ENCODE data around the gene NEU1. TPM values are rescaled to one million over a fixed set of nuclear protein-coding genes. Genes with fewer than 3 reads are reported as not detected.

The NEU1 gene
- polyA plus RNA-seq, 2 of the 4 experiments (the other 2 are of a cell fraction): 15.8 to 19.2 TPM

DNA sequence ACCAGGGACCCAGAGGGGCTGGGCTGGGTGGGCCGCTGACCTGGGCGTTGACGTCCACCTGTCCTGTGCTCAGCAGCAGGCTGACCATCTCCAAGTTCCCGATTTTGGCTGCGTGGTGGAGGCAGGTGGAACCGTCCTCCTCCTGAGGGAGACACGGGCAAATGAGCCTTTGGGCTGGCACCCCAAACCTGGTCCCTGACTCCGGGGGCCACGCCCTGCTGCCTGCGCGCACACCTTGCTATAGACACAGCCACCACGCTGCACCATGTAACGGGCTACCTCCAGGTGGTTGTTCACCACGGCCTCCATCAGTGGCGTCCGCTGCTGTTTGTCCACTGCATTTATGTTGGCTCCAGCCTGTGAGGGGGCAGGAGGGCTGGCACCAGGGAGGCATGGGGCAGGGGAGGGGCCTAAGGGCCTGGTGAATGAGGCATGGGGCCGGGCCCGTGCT lies 23.9 kb upstream of the NEU1 start:
- no peak overlapping the region for H3K27ac ChIP-seq
- WGBS (ENCODE audit: missing lambda C conversion rate): 88% methylated on average over 8 of the region's 18 CpGs
- POLR2A ChIA-PET: no interaction called here
- FAIRE-seq: no peak
- DNase-seq (ENCODE audit: low read depth in 1 of 2, low spot score in 1 of 2): no peak
- ATAC-seq: no peak
- no peak overlapping the region for H3K4me2 ChIP-seq
- CTCF ChIA-PET: interaction anchor here (1.4 kb wide), 1 partner anchor 11 kb away, joined by 5 read pairs; no protein-coding TSS in a partner anchor
- no peaks in the 10 kb centered on the region for H3K4me1 ChIP-seq
- no peak overlapping the region for H3K4me3 ChIP-seq
- TF ChIP-seq MYC (IDR thresholded peaks at IDR 0.05; ENCODE audit: borderline replicate concordance, low read length): no peak
- TF ChIP-seq HOXB13 (CRISPR knock-in tag; IDR thresholded peaks at IDR 0.05; ENCODE audit: low read depth): no peak
- TF ChIP-seq TP53 (CRISPR knock-in tag; IDR thresholded peaks at IDR 0.05): no peak
- TF ChIP-seq NR3C1 (IDR thresholded peaks at IDR 0.05): no peak
- no peak for TF ChIP-seq RCOR1 (IDR thresholded peaks at IDR 0.05; ENCODE audit: low read depth, low read length)
- no peak for TF ChIP-seq POLR2A (IDR thresholded peaks at IDR 0.05; ENCODE audit: low read length)
- TF ChIP-seq ESRRA (IDR thresholded peaks at IDR 0.05; ENCODE audit: borderline replicate concordance, low read length): no peak
- TF ChIP-seq, protein P1, sequence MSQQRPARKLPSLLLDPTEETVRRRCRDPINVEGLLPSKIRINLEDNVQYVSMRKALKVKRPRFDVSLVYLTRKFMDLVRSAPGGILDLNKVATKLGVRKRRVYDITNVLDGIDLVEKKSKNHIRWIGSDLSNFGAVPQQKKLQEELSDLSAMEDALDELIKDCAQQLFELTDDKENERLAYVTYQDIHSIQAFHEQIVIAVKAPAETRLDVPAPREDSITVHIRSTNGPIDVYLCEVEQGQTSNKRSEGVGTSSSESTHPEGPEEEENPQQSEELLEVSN (IDR thresholded peaks at IDR 0.05; ENCODE audit: borderline replicate concordance, low read depth): no peak
- TF ChIP-seq HEYL (CRISPR knock-in tag; IDR thresholded peaks at IDR 0.05): no peak
- TF ChIP-seq RAD21 (conservative IDR thresholded peaks at IDR 0.05 in 1 of 2, IDR thresholded peaks at IDR 0.05 in 1 of 2): no peak
- no peak for TF ChIP-seq HOXA7 (CRISPR knock-in tag; IDR thresholded peaks at IDR 0.05)
- no peaks in the 10 kb centered on the region for H3K9me3 ChIP-seq

DNA sequence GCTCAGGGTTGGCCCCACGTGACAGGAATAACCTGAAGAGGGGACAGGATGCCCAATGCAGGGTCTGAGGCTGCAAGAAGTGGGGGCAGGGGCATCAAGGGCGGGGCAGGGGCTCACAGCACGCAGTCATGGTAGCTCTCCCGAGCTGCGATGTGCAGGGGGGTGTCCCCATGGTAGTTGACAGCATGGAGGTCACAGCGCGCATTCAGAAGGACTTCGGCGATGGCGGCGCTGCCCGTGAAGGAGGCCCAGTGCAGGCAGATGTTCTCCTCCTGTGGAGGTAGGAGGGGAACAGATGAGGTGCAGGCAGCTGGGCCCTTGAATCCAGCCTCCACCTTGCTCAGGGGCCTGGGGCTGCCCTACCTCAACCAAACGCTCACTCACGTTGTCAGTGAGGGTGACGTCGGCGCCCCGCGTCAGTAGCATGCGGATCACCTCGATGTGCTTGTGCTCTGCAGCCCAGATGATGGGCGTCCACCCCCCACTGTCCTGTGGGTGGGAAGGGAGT lies 22.0 kb upstream of the NEU1 start:
- ATAC-seq (no peak), DNase-seq (ENCODE audit: low read depth in 1 of 2, low spot score in 1 of 2) (no peak), FAIRE-seq (no peak)
- no peaks in the 10 kb centered on the region for H3K9me3 ChIP-seq
- CTCF ChIA-PET: interaction anchor here (1.4 to 1.8 kb wide), 2 partner anchors 13 to 67 kb away, joined by 6 to 12 read pairs; partner anchors contain the start of gene EHMT2
- no peak overlapping the region for H3K4me2 ChIP-seq
- WGBS (ENCODE audit: missing lambda C conversion rate): 99% methylated on average over 15 of the region's 22 CpGs
- H3K4me3 ChIP-seq: no peak overlapping the region
- no peaks in the 10 kb centered on the region for H3K4me1 ChIP-seq
- TF ChIP-seq NFE2L2 (conservative IDR thresholded peaks at IDR 0.05; ENCODE audit: low read length): no peak
- TF ChIP-seq HOXB5 (CRISPR knock-in tag; IDR thresholded peaks at IDR 0.05): no peak
- TF ChIP-seq, protein P2, sequence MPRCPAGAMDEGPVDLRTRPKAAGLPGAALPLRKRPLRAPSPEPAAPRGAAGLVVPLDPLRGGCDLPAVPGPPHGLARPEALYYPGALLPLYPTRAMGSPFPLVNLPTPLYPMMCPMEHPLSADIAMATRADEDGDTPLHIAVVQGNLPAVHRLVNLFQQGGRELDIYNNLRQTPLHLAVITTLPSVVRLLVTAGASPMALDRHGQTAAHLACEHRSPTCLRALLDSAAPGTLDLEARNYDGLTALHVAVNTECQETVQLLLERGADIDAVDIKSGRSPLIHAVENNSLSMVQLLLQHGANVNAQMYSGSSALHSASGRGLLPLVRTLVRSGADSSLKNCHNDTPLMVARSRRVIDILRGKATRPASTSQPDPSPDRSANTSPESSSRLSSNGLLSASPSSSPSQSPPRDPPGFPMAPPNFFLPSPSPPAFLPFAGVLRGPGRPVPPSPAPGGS (IDR thresholded peaks at IDR 0.05): no peak
- no peak for TF ChIP-seq JUNB (IDR thresholded peaks at IDR 0.05)
- no peak for TF ChIP-seq MYC (IDR thresholded peaks at IDR 0.05; ENCODE audit: borderline replicate concordance, low read length)
- TF ChIP-seq, protein P1 (IDR thresholded peaks at IDR 0.05; ENCODE audit: borderline replicate concordance, low read depth): no peak
- no peak for TF ChIP-seq RFX5 (IDR thresholded peaks at IDR 0.05)
- TF ChIP-seq RAD21 (conservative IDR thresholded peaks at IDR 0.05 in 1 of 2, IDR thresholded peaks at IDR 0.05 in 1 of 2): no peak
- POLR2A ChIA-PET: no interaction called here
- H3K27ac ChIP-seq: no peak overlapping the region

DNA sequence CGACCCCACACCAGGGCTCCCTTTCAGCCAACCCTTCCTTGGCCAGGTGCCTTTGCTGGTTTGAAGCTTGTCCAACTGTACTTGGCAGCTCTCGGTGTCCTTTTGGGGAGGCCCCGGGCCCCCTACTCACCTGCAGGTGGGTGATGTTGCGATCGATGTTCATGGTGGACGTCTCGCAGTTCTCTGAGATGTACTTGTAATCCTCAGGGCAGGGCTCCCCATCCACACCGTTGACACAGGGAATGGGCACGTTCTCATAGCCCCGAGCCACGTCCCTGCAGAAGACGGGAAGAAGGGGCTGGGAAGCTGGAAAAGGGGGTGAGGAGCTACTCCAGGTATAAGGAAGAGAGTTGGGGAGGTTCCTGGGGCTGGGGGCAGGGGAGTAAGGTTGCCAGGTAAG lies 21.1 kb upstream of the NEU1 start:
- ATAC-seq (no peak), FAIRE-seq (no peak), DNase-seq (ENCODE audit: low read depth in 1 of 2, low spot score in 1 of 2) (no peak)
- ChIA-PET POLR2A (no interaction called here), CTCF (interaction anchor here (1.4 to 2.6 kb wide), 3 partner anchors 14 to 69 kb away, joined by 6 to 12 read pairs (median 6); partner anchors contain the start of gene EHMT2)
- H3K27ac ChIP-seq: no peak overlapping the region
- WGBS (ENCODE audit: missing lambda C conversion rate): 83% methylated on average over 8 of the region's 12 CpGs
- no peaks in the 10 kb centered on the region for H3K4me1 ChIP-seq
- H3K9me3 ChIP-seq: no peaks in the 10 kb centered on the region
- no peak overlapping the region for H3K4me2 ChIP-seq
- H3K4me3 ChIP-seq: no peak overlapping the region
- TF ChIP-seq MYC (IDR thresholded peaks at IDR 0.05; ENCODE audit: borderline replicate concordance, low read length) (no peak), GATA3 (IDR thresholded peaks at IDR 0.05; ENCODE audit: borderline replicate concordance) (no peak), RNF2 (IDR thresholded peaks at IDR 0.05; ENCODE audit: borderline replicate concordance, low read depth) (no peak), HOXB5 (CRISPR knock-in tag; IDR thresholded peaks at IDR 0.05) (no peak), FOSB (CRISPR knock-in tag; IDR thresholded peaks at IDR 0.05) (no peak), EHMT2 (IDR thresholded peaks at IDR 0.05; ENCODE audit: low read depth) (no peak), HOXA7 (CRISPR knock-in tag; IDR thresholded peaks at IDR 0.05) (no peak)
- TF ChIP-seq, protein P3, sequence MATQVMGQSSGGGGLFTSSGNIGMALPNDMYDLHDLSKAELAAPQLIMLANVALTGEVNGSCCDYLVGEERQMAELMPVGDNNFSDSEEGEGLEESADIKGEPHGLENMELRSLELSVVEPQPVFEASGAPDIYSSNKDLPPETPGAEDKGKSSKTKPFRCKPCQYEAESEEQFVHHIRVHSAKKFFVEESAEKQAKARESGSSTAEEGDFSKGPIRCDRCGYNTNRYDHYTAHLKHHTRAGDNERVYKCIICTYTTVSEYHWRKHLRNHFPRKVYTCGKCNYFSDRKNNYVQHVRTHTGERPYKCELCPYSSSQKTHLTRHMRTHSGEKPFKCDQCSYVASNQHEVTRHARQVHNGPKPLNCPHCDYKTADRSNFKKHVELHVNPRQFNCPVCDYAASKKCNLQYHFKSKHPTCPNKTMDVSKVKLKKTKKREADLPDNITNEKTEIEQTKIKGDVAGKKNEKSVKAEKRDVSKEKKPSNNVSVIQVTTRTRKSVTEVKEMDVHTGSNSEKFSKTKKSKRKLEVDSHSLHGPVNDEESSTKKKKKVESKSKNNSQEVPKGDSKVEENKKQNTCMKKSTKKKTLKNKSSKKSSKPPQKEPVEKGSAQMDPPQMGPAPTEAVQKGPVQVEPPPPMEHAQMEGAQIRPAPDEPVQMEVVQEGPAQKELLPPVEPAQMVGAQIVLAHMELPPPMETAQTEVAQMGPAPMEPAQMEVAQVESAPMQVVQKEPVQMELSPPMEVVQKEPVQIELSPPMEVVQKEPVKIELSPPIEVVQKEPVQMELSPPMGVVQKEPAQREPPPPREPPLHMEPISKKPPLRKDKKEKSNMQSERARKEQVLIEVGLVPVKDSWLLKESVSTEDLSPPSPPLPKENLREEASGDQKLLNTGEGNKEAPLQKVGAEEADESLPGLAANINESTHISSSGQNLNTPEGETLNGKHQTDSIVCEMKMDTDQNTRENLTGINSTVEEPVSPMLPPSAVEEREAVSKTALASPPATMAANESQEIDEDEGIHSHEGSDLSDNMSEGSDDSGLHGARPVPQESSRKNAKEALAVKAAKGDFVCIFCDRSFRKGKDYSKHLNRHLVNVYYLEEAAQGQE (IDR thresholded peaks at IDR 0.05): no peak
- TF ChIP-seq, protein P4, sequence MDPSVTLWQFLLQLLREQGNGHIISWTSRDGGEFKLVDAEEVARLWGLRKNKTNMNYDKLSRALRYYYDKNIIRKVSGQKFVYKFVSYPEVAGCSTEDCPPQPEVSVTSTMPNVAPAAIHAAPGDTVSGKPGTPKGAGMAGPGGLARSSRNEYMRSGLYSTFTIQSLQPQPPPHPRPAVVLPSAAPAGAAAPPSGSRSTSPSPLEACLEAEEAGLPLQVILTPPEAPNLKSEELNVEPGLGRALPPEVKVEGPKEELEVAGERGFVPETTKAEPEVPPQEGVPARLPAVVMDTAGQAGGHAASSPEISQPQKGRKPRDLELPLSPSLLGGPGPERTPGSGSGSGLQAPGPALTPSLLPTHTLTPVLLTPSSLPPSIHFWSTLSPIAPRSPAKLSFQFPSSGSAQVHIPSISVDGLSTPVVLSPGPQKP (IDR thresholded peaks at IDR 0.05; ENCODE audit: low read depth, low read length): no peak
- TF ChIP-seq, protein P5, sequence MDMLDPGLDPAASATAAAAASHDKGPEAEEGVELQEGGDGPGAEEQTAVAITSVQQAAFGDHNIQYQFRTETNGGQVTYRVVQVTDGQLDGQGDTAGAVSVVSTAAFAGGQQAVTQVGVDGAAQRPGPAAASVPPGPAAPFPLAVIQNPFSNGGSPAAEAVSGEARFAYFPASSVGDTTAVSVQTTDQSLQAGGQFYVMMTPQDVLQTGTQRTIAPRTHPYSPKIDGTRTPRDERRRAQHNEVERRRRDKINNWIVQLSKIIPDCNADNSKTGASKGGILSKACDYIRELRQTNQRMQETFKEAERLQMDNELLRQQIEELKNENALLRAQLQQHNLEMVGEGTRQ (IDR thresholded peaks at IDR 0.05): no peak
- TF ChIP-seq, protein P6, sequence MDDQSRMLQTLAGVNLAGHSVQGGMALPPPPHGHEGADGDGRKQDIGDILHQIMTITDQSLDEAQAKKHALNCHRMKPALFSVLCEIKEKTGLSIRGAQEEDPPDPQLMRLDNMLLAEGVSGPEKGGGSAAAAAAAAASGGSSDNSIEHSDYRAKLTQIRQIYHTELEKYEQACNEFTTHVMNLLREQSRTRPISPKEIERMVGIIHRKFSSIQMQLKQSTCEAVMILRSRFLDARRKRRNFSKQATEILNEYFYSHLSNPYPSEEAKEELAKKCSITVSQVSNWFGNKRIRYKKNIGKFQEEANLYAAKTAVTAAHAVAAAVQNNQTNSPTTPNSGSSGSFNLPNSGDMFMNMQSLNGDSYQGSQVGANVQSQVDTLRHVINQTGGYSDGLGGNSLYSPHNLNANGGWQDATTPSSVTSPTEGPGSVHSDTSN (IDR thresholded peaks at IDR 0.05): no peak

All from A549 (cell line).